Activated B cell treated with CpG ODN at 0.5 μM for 24 hours (primary cell): ENCODE measurements around the gene KAT6B. TPM values are rescaled to one million over a fixed set of nuclear protein-coding genes. Genes with fewer than 3 reads are reported as not detected.

Experiments used
- ATAC-seq: fragments of 200-7000 bp; cut with Tn5 transposase; one replicate; pipeline ENCODE4 v1.10.0; 2021; ENCODE audit warnings: low read depth, mild to moderate bottlenecking, moderate library complexity
- CTCF ChIA-PET: fragments of 350-600 bp; sonication (Branson Sonifier 250); formaldehyde crosslinking; loops from one replicate; lab custom pipeline; 2021; ENCODE audit warnings: antibody characterized with exemption; lab: Charles Lee
- POLR2A ChIA-PET: fragments of 350-600 bp; sonication (Branson Sonifier 250); formaldehyde crosslinking; loops from one replicate; lab custom pipeline; 2021; ENCODE audit warnings: antibody characterized with exemption; lab: Charles Lee
- DNase-seq: peaks from one replicate; pipeline ENCODE4 v3.0.0; 2022
- H3K27ac Mint-ChIP-seq: one replicate; pipeline ENCODE4 v1.8.0; 2020; ENCODE audit warnings: mixed read lengths
- H3K27me3 Mint-ChIP-seq: one replicate; pipeline ENCODE4 v1.8.0; 2021; ENCODE audit warnings: mixed read lengths
- H3K36me3 Mint-ChIP-seq: one replicate; pipeline ENCODE4 v1.8.0; 2021; ENCODE audit warnings: low read depth, mixed read lengths
- H3K4me1 Mint-ChIP-seq: one replicate; pipeline ENCODE4 v1.8.0; 2021; ENCODE audit warnings: mixed read lengths
- H3K4me3 Mint-ChIP-seq: one replicate; pipeline ENCODE4 v1.8.0; 2020; ENCODE audit warnings: mild to moderate bottlenecking, mixed read lengths
- H3K9me3 Mint-ChIP-seq: one replicate; pipeline ENCODE4 v1.8.0; 2020; ENCODE audit warnings: mixed read lengths
- CTCF ChIP-seq: fragments of 200-600 bp; IDR thresholded peaks from one replicate; pipeline ENCODE4 v1.8.0; 2022; ENCODE audit warnings: antibody characterized with exemption, mild to moderate bottlenecking
- intact Hi-C: fragments of 100-400 bp; cut with micrococcal nuclease; formaldehyde crosslinking; loops from one replicate; pipeline ENCODE4 v1.15.1; 2024
- total RNA-seq: library from RNA; stranded (reverse); gene quantifications from 2 replicates; pipeline ENCODE4 v1.2.3, GENCODE V29; 2022

KAT6B gene
- total RNA-seq, 1 donor from 2014 or later, result 45.2 TPM

GRCh38 chr10:75070961-75071428 is 244.6 kb downstream of the KAT6B start:
- POLR2A ChIA-PET, result no interaction called here

GRCh38 chr10:75071756-75072155 is 245.4 kb downstream of the KAT6B start:
- intact Hi-C loops, result no loop called here
- Mint-ChIP-seq H3K36me3 (no peaks in the 10 kb centered on the region), H3K27me3 (no peaks in the 10 kb centered on the region), H3K4me3 (no peak overlapping the region), H3K4me1 (no peaks in the 10 kb centered on the region), H3K9me3 (no peaks in the 10 kb centered on the region), H3K27ac (no peak overlapping the region)
- no peak for TF ChIP-seq CTCF
- DNase-seq, result no peak
- no peak for ATAC-seq
- CTCF ChIA-PET, result no interaction called here
- POLR2A ChIA-PET, result interaction anchor here (0.5 kb wide), 1 partner anchor 856 kb away, joined by 4 read pairs; no protein-coding TSS in a partner anchor

More at GRCh38 chr10:75070961-75071428, 244.6 kb downstream of the KAT6B start:
- no peak overlapping the region for H3K4me3 Mint-ChIP-seq
- no peak overlapping the region for H3K27ac Mint-ChIP-seq
- TF ChIP-seq CTCF, result no peak
- H3K36me3 Mint-ChIP-seq, result no peaks in the 10 kb centered on the region
- no peaks in the 10 kb centered on the region for H3K9me3 Mint-ChIP-seq
- H3K4me1 Mint-ChIP-seq, result no peaks in the 10 kb centered on the region
- intact Hi-C loops, result no loop called here
- ATAC-seq (no peak), DNase-seq (no peak)
- H3K27me3 Mint-ChIP-seq, result no peaks in the 10 kb centered on the region
- CTCF ChIA-PET, result no interaction called here

- ChIA-PET POLR2A (no interaction called here), CTCF (no interaction called here)
- DNase-seq, result no peak
- Mint-ChIP-seq H3K9me3 (no peaks in the 10 kb centered on the region), H3K36me3 (no peaks in the 10 kb centered on the region), H3K4me3 (no peak overlapping the region), H3K4me1 (no peaks in the 10 kb centered on the region), H3K27me3 (no peaks in the 10 kb centered on the region), H3K27ac (no peak overlapping the region)
- intact Hi-C loops, result no loop called here
- ATAC-seq, result no peak
- no peak for TF ChIP-seq CTCF
Observed at GRCh38 chr10:75072727-75073126, 246.3 kb downstream of the KAT6B start.

- no peak for TF ChIP-seq CTCF
- ChIA-PET POLR2A (no interaction called here), CTCF (no interaction called here)
- Mint-ChIP-seq H3K27me3 (no peaks in the 10 kb centered on the region), H3K27ac (no peak overlapping the region), H3K4me3 (no peak overlapping the region), H3K36me3 (no peaks in the 10 kb centered on the region), H3K4me1 (no peaks in the 10 kb centered on the region), H3K9me3 (no peaks in the 10 kb centered on the region)
- intact Hi-C loops, result no loop called here
- no peak for DNase-seq
- ATAC-seq, result no peak
Observed at GRCh38 chr10:75073442-75073841, 247.0 kb downstream of the KAT6B start.

GRCh38 chr10:75074711-75075445 is 248.5 kb downstream of the KAT6B start:
- H3K4me1 Mint-ChIP-seq, result no peaks in the 10 kb centered on the region
- H3K4me3 Mint-ChIP-seq, result no peak overlapping the region
- H3K27me3 Mint-ChIP-seq, result no peaks in the 10 kb centered on the region
- ATAC-seq, result no peak
- H3K9me3 Mint-ChIP-seq, result no peaks in the 10 kb centered on the region
- CTCF ChIA-PET, result no interaction called here
- no peak for TF ChIP-seq CTCF
- DNase-seq, result no peak
- intact Hi-C loops, result no loop called here
- POLR2A ChIA-PET, result no interaction called here
- H3K36me3 Mint-ChIP-seq, result no peaks in the 10 kb centered on the region
- H3K27ac Mint-ChIP-seq, result no peak overlapping the region
